Bone marrow (tissue), 2 donors: Measurements from ENCODE around the gene CIROP.

Experiments used
- DNase-seq, 2 donors: peaks; one replicate each; lab custom pipeline; 2025; lab: John Stamatoyannopoulos, UW

Gene CIROP

GRCh38 chr14:23104591-23105347, at the start of gene CIROP:
Gene CIROP (minus strand): TSS chr14:23104989. CDS start chr14:23104920, 69 bp downstream.
- DNase-seq: no peak

DNA sequence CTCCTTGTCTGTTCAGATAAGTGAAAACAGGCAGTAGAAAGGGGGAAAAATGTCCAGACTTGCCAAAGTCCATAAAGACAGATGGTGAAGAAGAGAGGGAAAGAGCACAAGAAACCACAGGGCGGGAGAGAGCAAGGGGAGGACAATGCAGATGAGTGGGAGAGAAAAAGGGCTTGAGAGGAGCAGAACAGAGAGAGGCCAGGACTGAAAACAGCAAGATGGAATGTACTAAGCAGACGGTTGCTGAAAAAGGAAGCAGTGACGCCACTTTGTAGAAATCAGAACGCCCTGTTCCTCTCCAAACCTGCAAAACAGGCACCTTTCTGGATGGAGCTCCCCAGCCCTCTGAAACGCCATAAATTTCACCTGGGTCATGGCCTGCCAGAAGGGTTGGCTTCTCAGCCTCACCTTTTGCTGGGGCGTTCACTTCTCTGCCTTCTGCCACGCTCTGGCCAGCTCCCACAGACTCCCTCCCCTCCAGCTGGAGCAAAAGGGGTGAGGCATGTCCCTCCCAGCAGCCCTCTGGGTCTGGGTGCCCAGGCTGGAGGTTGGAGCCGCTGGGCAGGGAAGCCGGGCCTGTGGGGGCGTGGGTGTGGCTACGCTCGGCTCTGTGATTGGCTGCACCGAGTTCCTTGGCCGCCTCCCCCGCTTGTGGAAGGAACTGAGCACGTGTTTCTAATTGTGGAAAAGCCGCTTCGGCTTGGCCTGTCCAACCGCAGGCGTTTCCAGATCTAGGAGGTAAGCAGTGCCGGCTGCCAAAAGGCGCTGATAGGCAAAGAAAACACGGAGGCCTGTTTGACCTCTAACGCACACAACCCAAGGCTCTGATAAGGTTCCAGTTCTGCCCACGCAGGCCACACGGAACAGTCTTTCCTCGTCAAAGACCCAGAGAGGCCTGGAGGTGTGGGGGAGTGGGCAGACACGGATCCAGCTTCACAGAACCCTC, 49.3 kb upstream of the CIROP start:
- no peak for DNase-seq

- no peak for DNase-seq
These were observed 46.6 kb upstream of the CIROP start for GRCh38 chr14:23151342-23151741.

DNA sequence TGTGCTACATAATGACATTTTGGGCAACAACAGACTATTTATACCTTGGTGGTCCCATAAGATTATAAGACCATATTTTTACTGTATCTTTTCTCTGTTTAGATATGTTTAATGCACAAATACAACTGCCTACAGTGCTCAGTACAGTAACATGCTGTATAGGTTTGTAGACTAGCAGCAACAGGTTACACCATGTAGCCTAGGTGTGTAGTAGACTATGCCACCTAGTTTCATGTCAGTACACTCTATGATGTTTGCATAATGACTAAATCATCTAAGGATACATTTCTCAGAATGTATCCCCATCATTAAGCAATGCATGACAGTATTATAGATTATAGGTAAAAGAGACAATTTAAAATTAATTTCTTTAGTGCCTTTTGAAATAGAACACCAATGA, 45.0 kb upstream of the CIROP start:
- DNase-seq: no peak

DNA sequence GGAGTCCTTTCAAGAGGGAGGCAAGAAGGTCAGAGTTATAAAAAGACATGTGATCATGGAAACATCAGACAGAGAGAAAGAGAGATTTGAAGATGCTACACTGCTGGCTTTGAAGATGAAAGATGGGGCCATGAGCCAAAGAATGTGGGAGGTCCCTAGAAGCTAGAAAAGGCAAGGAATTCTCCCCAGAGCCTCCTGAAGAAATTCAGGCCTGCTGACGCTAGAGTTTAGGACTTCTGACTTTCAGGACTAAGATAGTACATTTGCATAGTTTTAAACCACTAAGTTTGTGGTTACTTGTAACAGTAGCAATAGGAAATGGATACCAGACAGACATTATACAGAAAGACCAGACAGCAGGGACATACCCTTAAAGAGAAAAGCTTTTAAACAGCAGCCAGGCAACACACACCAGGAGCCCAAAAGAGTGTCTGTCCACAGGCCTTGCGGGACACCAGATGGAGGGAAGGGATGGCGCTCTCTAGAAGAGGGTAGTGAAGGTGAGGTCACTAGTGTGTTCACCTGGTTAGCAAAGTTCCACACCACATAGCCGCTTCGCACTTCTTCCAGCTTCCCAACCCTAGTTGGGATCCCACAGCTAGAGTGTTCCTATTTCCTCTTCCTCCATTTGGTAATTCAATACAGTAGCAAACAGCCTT, 43.9 kb upstream of the CIROP start:
- no peak for DNase-seq

DNA sequence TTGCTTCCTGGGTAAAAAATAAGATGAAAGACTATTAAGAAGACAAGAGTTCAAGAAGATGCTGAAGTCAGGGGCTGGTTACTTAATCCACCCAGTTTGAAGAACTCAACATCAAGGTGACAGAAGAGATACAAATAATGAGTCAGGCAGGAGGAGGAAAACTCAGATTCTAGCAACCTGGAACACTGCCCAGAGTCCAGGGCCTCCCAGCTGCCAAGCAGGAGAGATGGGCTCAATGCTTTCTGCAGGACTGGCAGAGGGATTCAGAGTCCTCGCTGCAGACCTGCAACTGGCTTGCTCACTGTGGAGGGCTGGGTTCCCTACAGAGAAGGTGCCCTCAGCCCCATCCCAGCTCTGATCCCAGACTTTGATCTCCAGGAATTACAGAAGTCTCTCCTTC, 42.9 kb upstream of the CIROP start:
- no peak for DNase-seq

DNA sequence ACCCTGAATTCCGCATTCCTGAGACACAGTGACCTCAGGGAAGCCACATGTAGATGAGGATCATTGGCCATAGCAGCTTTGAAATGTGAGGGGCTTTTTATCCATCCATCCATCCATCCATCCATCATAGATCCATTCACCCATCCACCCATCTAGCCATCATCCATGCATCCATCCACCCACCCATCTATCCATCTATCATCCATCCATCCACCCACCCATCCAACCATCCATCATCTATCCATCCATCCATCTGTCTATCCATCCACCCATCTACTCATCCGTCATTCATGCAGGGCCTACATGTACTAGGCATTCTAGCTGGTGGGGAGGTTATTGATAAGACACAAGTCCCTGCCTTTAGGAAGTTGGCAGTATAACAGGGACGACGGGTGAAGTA, 42.2 kb upstream of the CIROP start:
- no peak for DNase-seq

GRCh38 chr14:23146351-23146910, 41.6 kb upstream of the CIROP start:
- no peak for DNase-seq

- no peak for DNase-seq
These were observed 41.1 kb upstream of the CIROP start for GRCh38 chr14:23145794-23146350.

GRCh38 chr14:23143911-23144310, 39.1 kb upstream of the CIROP start:
- no peak for DNase-seq

DNA sequence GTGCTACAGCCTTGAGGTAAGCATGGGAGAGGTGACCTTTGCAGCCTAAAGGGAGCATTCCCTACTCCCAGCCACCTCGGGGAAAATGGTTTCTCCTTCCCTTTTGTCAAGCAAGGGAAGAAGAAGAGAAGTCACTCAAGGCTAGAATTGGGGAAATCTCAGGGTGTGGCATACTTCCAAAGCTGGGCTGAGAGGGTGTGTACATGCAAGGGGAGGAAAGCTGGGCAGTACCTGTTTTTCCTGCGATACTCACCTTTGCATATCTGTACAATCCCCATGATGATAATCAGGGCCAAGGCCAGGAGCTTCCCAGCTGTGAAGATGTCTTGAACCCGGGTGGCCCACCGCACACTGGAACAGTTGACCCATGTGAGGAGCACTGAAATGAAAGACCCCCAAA, 38.0 kb upstream of the CIROP start:
- no peak for DNase-seq

DNA sequence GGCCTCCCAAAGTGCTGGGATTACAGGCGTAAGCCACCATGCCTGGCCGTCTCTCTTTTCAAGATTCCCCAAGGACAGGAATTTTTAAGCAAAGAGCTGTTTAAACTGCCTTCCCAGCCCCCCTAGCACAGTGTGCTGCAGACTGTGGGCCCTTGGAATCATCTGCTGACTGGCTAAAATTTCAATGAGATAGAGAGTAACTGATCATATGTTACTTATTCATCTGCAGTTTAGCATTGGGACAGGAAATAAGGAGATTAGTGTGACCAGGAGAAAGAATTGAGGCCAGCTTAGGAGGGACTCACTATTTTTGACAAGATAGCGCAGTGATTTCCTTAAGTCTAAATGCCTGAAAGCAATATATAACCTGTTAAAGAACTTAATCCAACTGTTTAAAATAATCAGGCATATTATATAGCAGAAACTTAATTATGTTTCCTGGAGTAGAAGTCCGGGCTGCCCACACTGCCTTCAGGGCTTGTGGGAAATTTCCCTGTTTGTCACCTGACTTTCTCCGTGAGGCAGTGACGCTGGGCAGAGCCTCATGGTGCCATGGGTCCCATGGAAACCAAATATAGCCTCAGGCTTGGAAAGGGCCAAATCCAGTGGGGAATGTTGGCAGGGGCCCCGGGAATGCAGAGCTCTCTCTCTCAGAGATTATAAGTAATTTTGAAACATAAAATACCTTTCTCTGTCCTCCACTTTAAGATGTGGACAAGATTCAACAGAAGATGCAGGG, 37.1 kb upstream of the CIROP start:
- no peak for DNase-seq

DNA sequence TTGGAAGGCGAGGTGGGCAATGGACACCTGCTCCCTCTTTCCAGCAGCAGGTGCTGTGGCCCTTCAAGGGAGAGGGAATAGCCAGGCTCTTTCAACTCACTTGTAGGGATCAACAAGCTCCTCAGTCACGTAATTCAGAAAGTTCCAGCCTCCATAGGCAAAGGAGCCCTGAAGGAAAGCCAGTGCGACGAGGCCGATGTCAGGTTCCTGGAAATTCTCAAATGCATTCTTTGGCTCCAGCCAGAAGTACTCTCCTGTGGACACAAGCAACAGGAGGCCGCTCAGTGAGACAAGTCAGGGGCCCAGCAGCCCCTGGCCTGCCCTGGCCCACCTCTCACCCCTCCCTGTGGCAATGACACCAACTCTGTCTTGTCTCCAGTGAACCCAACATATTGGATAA, 35.6 kb upstream of the CIROP start:
- DNase-seq: no peak

DNA sequence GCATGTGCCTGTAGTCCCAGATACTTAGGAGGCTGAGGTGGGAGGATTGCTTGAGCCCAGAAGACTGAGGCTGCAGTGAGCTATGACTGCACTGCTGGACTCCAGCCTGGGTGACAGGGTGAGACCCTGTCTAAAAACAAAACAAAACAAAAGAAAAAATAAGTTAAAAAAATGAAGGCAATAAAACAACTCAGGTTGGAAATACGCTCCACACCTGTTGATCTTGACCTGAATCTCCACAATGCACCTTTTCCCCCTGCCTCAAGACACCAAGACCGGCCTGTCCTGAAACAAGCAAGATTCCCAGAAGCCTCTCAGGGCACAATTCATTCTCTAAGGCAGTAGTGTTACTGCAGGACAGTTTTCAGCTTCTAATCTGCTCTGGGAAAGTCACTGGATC, 35.1 kb upstream of the CIROP start:
- no peak for DNase-seq

DNA sequence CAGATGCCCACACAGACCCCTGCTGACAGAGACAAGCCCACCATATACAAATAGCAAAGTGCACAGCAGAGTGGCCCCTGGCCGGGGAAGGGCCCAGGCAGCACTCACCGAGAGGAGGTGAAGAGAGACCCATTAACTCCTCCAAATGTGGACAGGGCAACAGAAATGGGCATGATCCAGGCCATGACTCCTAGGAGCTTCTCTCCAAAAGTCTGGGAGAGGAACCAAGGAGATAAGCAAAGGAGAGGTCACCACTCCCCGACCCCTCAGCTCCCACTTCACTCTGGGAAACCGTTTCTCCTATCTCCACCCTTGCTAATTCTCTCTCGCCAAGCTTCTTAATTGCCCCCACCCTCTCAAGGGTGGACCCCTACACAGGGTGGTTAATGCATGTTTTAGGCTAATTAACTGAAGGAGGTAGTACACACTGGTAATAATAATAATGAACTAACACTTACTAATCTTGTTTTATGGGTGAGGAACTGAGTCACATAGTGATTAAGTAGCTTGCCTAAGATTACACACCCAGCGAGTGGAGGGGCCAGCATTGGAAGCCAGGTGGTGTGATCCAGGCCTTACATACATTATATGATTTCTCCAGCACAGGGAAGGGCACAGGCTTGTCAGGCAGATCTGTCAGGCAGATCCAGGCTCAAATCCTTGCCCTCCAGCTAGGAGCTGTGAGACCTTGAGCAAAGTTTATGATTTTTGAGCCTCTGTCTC, 33.2 kb upstream of the CIROP start:
- no peak for DNase-seq

DNA sequence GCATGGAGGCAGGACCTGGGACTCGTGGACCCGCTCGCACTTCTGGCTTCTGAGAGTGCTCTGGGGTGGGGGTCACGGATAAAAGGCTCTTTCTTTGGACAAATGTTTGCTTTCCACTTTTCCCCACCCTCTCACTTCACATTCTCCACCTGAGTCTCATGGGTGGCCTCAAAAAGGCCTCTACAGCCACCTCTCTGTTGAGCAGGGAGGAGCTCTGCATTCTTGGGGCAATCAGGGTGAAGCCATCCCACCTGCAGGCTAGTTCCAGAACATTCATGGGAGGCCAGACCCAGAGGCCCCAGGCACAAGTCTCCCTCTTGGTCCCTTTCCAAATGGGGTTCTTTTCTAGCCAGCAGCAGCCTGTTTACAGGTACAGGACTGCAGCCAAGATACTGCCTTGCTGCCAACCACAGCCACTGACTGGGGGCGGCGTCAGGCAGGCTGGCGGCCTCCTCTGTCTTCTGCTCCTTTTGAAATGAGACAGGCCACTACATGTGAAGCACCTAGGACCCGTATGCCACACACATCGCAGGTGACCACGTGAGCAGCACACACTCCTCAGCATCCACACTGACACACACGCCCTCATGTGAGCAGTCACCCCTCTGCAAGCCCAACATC, 32.5 kb upstream of the CIROP start:
- DNase-seq: no peak

DNA sequence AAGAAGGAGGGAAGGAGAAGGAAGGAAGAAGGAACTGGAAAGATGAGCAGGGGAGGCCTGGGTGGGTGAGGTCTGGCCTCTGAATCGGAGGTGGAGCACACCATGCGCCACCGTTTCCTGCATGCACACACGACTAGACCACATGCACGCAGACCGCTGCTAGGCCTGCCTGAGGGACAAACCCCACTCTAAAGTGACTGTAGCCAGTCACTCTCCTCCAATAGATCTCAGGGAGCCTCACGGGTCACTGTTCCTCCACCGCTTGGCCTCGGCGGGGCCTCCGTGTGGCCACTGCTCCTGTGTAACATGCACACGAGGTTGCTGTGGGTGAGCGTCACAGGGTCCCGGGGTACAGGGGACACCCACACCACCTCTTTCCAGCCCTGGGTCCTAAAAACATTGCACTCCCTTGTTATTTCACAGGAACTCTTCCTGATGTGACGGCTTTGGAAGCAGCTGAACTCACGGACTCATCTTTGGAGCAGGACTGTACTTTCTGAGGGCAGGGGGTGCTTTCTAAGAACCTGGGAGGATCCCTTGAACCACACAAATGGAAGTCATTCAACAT, 31.9 kb upstream of the CIROP start:
- no peak for DNase-seq

DNA sequence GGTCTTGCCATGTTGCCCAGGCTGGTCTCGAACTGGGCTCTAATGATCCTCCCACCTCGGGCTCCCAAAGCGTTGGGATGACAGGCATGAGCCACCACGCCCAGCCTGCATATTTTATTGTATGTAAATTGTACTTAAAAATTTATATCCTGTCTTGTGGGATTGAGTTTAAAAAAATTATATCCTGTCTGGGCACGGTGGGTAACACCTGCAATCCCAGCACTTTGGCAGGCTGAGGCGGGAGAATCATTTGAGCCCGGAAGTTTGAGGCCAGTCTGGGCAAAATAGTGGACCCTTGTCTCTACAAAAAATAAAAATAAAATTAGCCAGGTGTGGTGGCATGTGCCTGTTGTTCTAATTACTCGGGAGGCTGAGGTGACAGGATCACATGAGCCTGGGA, 28.2 kb upstream of the CIROP start:
- no peak for DNase-seq

DNA sequence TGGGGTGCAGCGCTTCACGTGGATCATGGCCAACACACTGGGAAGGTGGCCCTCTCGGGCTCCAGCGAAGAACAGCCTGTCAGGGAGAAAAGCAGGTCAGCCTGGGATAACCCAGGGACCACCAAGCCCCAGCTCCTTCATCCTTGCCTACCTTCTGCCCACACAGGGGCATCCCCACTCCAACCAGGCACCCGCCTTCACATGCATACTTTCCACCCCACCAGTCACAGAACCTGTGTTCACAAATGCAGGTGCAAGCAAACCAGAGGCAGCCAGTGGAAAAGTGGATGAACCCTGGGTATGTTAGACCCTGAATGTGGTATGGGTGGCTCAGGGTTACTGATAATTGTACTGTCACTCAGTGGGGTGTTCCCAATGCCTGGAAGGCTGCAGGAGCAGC, 26.7 kb upstream of the CIROP start:
- no peak for DNase-seq

DNA sequence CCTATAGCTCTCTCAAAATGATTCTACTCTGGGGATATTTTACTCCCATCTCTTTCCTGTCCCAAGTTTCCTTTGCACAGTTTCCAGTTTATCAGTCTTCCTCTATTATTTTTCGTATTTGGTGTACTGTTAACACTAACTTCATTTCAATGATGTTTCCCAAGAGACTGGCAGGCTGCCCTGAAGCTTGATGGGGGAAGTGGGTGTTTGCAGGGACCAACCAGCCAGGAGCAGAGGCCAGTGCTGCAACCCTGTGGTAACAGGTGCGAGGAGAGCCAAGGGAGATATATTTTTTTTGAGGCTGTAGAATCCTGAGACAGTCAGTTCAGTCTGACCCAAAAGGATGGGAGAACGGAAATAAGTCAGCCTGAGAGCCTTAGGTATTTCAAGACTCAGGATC, 26.1 kb upstream of the CIROP start:
- DNase-seq: no peak
